ENCODE data around the gene CENPX.

DNA sequence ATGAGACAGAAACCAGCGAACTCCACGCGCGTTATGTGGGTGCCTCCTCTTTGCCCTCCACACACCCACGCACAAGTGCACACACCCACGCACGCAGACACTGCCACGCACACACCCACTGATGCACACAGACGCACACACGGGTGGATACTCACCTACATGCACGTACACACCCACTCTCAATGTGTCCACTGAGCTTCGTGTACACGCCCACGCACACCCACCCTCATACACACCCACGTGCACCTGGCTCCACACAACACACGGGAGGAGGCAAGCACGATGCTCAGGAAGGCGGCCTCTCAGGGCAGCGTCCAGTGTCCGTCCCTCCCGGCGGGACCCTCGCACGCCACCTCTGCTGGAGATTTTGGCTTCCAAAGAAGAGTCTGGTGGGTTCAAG is 24.7 kb upstream of the CENPX start:
- TF ChIP-seq, protein P1, sequence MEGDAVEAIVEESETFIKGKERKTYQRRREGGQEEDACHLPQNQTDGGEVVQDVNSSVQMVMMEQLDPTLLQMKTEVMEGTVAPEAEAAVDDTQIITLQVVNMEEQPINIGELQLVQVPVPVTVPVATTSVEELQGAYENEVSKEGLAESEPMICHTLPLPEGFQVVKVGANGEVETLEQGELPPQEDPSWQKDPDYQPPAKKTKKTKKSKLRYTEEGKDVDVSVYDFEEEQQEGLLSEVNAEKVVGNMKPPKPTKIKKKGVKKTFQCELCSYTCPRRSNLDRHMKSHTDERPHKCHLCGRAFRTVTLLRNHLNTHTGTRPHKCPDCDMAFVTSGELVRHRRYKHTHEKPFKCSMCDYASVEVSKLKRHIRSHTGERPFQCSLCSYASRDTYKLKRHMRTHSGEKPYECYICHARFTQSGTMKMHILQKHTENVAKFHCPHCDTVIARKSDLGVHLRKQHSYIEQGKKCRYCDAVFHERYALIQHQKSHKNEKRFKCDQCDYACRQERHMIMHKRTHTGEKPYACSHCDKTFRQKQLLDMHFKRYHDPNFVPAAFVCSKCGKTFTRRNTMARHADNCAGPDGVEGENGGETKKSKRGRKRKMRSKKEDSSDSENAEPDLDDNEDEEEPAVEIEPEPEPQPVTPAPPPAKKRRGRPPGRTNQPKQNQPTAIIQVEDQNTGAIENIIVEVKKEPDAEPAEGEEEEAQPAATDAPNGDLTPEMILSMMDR (IDR thresholded peaks at IDR 0.05) = no peak
- TF ChIP-seq POLR2A (IDR thresholded peaks at IDR 0.05) = no peak

Measured in esophagus squamous epithelium (tissue), 4 donors.